Hematopoietic multipotent progenitor cell (in vitro differentiated cells): ENCODE results near the gene RASA3. TPM values are rescaled to one million over a fixed set of nuclear protein-coding genes. Genes with fewer than 3 reads are reported as not detected.

ENCODE experiments used
- DNase-seq, 3 donors: peaks; one replicate each; pipeline ENCODE4 v3.0.0-alpha.2; 2011 to 2015; ENCODE audit warnings: low read depth in 2 of 3, low spot score in 2 of 3
- total RNA-seq: library from RNA; depleted of rRNA; stranded (reverse); fragments of >200 nt; gene quantifications from one replicate; pipeline ENCODE4 v1.2.3, GENCODE V29; 2012

The RASA3 gene
- total RNA-seq, 1 donor, result 22.9 TPM

DNA sequence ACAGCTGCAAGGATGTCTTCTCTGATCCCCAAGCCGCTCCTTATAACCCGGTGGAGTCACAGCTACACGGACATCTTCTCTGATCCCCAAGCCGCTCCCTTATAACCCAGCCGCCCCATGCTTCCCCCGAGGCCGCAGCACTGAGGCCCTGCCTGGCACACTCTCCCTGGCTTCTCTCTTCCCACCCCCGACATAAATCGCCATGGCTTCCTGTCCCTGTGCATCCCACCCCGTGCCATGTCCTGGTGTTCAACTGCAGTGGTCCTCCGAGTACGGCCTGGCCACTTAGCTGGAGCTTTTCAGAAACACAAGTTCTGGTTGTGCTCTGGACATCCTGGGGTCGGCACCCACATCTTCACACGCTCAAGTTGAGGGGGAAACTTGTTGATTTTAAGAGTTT, 60.4 kb downstream of the RASA3 start:
- DNase-seq, result no peak

DNA sequence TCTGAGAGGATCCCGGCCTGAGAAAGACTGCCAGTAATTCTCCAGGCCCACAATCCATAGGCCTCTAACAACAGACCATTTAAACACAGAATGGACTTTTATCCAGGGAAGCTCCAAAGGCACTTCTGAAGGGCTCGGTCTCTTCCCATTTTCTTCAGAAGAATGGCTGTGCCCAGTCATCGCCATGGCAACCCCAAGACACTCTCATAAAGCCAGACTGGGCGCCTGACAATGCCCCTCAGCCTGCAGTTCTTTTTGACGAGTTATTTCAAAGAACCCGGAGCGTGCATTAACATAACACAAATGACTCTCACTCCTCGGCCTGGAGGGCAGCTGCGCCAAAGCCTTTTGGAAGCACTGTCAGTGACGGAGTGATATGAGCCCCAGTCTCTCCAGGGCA, 61.0 kb downstream of the RASA3 start:
- no peak for DNase-seq

GRCh38 chr13:114070098-114070799, 62.2 kb downstream of the RASA3 start:
- DNase-seq, result no peak

- no peak for DNase-seq
Observed at GRCh38 chr13:114069376-114070097, 62.9 kb downstream of the RASA3 start.

DNA sequence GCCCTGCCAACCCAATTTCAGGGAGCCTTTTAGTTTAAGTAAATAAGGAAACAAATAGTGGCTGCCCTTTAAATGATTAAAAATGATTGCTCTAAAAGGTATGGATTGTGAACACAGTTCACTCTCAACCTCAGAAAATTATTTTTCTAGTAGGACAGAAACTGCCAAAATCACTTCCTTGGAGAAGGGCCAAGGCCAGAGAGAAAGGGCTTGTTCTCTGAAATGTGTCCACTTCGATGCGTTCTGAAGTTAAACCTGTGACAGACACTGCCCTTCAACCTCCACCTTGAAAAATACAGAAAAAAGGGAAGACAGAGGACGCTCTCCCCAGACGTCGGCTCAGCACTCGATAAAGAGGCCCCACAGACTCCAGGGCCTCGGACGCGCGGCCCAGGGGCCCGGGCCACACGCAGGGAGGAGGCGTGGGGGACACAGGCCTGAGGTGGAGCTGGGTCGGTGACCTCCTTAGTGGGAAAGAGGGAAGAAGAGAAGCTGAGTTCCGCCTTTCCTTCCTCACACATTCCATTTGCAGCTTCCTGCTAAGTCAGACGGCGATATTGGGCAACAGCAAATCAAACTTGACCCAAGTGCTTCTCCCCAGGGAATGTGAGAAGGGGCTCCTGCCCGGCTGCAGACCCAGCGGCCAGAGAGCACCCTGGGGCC, 63.6 kb downstream of the RASA3 start:
- DNase-seq, result no peak

- no peak for DNase-seq
Observed at GRCh38 chr13:114067886-114068651, 64.4 kb downstream of the RASA3 start.

GRCh38 chr13:114067381-114067885, 65.0 kb downstream of the RASA3 start:
- DNase-seq, result peak in 1 of 3 donors; percentile 22

GRCh38 chr13:114066956-114067355, 65.5 kb downstream of the RASA3 start:
- DNase-seq, result no peak

GRCh38 chr13:114065926-114066774, 66.3 kb downstream of the RASA3 start:
- no peak for DNase-seq

DNA sequence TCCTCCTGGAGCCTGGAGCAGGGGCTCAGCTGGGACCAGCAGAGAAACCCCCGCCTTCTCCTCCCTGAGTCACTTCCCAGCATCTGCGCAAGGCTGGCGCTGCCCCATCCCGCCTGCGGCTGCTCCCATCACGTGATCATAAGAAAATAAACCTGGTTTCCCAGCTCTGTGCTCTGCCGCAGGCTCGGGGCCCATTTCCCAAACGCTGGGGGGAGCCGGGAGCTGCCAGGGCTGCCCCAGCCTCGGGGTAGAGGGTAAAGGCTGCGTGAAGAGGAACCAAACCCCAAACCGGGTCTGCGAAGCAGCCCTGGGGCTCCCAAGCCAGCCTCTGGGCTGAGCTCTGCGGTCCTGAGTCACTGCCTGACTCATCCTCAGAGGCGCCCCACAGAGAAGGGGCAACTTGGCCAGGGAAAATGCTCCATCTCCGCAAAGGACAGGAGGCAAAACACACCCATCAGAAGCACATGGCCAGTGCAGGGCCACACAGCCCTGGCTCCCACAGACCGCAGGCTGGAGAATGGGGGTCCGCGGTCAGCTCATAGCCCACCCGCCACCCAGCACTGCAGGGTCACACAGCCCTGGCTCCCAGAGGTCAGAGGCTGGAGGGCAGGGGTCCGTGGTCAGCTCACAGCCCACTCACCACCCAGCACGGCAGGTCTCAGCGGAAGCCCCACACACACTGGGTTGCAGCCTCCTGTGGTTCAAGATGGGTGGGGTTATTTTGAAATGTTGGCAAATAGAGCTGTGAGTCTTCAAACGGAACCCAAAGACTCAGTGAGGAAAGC, 67.1 kb downstream of the RASA3 start:
- DNase-seq, result peak; percentile 36 to 90 (median 84)

DNA sequence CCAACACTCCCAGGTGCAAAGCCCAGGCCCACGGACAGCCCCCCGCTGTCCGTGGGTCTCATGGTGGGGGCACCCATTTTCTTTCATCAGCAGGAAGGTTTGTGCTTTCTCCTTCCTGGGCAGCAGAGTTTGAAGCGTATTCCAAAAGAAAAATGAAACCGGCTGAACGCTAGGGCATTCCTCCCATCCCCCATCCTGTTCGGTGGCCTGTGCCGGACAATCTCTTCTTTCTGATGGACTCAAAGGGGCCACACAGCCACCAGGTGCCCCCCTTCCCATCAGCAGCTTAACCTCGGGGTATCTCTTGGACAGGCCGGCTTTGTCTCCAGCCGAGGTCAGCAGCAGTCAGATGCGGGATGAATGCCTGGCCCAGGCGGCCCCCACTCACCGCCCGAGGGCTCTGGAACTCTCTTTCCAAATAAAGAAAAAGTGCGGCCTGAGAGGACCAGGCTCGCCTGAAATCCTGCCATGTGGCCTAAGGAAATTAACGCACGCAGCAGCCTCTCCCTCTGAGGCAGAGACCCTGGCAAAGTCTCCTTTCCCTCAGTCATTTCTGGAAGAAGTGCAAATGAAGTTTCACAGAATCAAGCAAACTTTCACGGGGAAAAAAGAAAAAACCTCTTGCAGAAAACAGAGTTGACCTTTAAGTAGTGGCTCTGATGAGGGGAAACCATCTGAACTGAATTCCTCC, 67.8 kb downstream of the RASA3 start:
- no peak for DNase-seq

GRCh38 chr13:114063545-114064449, 68.6 kb downstream of the RASA3 start:
- no peak for DNase-seq

DNA sequence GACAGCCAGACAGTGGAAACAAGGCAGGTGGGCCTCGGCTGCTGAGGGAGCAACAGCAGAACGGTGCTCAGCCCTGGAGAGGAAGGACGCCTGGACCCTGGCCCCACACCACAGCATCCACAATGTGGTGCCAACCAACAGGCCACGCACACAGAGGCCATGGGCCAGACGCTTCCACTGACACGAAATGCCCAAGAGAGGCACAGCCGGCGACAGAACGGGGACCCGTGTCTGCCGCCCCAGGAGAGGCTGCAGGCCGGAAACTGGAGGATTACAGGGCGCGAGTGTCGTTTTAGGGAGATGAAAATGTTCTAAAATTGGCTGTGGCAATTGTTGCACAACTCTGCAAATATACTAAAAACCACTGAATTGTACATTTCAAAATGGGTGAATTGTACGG, 69.7 kb downstream of the RASA3 start:
- no peak for DNase-seq

- DNase-seq, result no peak
Observed at GRCh38 chr13:114062341-114062740, 70.1 kb downstream of the RASA3 start.

GRCh38 chr13:114061744-114062143, 70.7 kb downstream of the RASA3 start:
- DNase-seq, result no peak

- DNase-seq, result no peak
Observed at GRCh38 chr13:114061047-114061446, 71.4 kb downstream of the RASA3 start.
